ENCODE data around the gene EDC4.
"Not testable (repeated sequence)": the region's sequence is repeated elsewhere in the genome, so short reads cannot be mapped to it uniquely, and the experiment has no call there.

DNA sequence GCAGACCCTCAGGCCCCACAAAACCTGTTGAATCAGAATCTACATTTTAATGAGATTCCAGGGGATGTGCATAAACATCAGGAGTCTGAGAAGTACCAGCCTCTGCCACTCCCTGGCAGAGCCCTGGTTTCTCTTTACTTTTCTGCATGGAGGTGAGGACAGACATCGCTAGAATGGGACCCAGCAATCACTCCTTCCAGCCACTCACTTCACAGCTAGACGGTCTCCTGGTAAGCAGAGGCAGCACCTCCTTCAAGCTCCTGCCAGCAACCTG is 42.6 kb downstream of the EDC4 start:
- TF ChIP-seq POLR2A (IDR thresholded peaks at IDR 0.05; ENCODE audit: control extremely low read depth in 1 of 2, low read depth in 2 of 2, low read length in 2 of 2); SP1 (IDR thresholded peaks at IDR 0.05; ENCODE audit: low read depth, low read length): not testable (repeated sequence)

Data from H1 (cell line).